HEK293 (cell line): ENCODE data around the gene RER1.

ENCODE experiments used
- HOXD13 ChIP-seq: sonication (generic); formaldehyde crosslinking; IDR thresholded peaks from 2 replicates; pipeline ENCODE4 v1.8.0; 2022; ENCODE audit warnings: missing genetic modification reagents, borderline replicate concordance
- ZNF239 ChIP-seq: fragments of 450-650 bp; formaldehyde crosslinking; IDR thresholded peaks from 2 replicates; pipeline ENCODE4 v1.5.1; 2016; ENCODE audit warnings: missing biosample characterization, missing genetic modification characterization
- ZNF639 ChIP-seq: fragments of 450-650 bp; formaldehyde crosslinking; IDR thresholded peaks from 2 replicates; pipeline ENCODE4 v1.5.1; 2016; ENCODE audit warnings: missing biosample characterization, missing genetic modification characterization

- TF ChIP-seq ZNF239 (tag by site-specific recombination) (no peak), HOXD13 (CRISPR knock-in tag) (no peak), ZNF639 (tag by site-specific recombination) (no peak)
Measured at GRCh38 chr1:2404142-2404889, 12.7 kb downstream of the RER1 start.
